CD14-positive monocyte (primary cell): ENCODE data around the gene ZAP70. TPM values are rescaled to one million over a fixed set of nuclear protein-coding genes. Genes with fewer than 3 reads are reported as not detected.

Experiments
- DNase-seq, 3 donors: peaks; one replicate each; pipeline ENCODE4 v3.0.0-alpha.2; 2011 to 2022
- H2AFZ ChIP-seq: 2 replicates; pipeline ENCODE4 v1.6.0; 2012; ENCODE audit warnings: mild to moderate bottlenecking, low read depth, low read length, inconsistent platforms; ENCODE audit not compliant: insufficient read depth, poor library complexity, severe bottlenecking
- H3K27ac ChIP-seq, 2 donors: 1 replicate in 1 of 2; 2 replicates in 1 of 2; pipeline ENCODE4 v1.5.1; 2012 to 2013; ENCODE audit warnings: low read length in 2 of 2, control low read depth in 1 of 2, inconsistent platforms in 1 of 2, low read depth in 1 of 2, mild to moderate bottlenecking in 1 of 2
- H3K27me3 ChIP-seq, 2 donors: one replicate each; pipeline versions ENCODE4 v1.6.0 to v1.6.1; 2011 to 2013; ENCODE audit warnings: low read length in 2 of 2; ENCODE audit not compliant: control insufficient read depth in 2 of 2, insufficient read depth in 2 of 2
- H3K36me3 ChIP-seq, 2 donors: replicated peaks in 1 of 2; 1 replicate in 1 of 2; 2 replicates in 1 of 2; pipeline versions ENCODE4 v1.5.1 to v1.6.1; 2012 to 2013; ENCODE audit warnings: low read length in 2 of 2, control low read depth in 1 of 2, inconsistent platforms in 1 of 2, mild to moderate bottlenecking in 1 of 2; ENCODE audit not compliant: insufficient read depth in 2 of 2, control insufficient read depth in 1 of 2
- H3K4me1 ChIP-seq, 2 donors: 1 replicate in 1 of 2; 2 replicates in 1 of 2; pipeline versions ENCODE4 v1.5.1 to v1.6.1; 2012 to 2013; ENCODE audit warnings: low read length in 2 of 2, control low read depth in 1 of 2, inconsistent platforms in 1 of 2, mild to moderate bottlenecking in 1 of 2, moderate library complexity in 1 of 2; ENCODE audit not compliant: insufficient read depth in 2 of 2, control insufficient read depth in 1 of 2
- H3K4me2 ChIP-seq: replicated peaks from 2 replicates; pipeline ENCODE3; 2012; ENCODE audit warnings: low read length, moderate library complexity, mild to moderate bottlenecking; ENCODE audit not compliant: poor library complexity, severe bottlenecking; ENCODE audit errors: extremely low read depth
- H3K4me3 ChIP-seq, 3 experiments: fragments of 200-600 bp in 1 of 3; sonication (generic) in 1 of 3; replicated peaks in 1 of 3; 1 replicate in 2 of 3; 2 replicates in 1 of 3; pipeline ENCODE4 v1.5.1; 2011 to 2013; ENCODE audit warnings: low read length in 3 of 3, mild to moderate bottlenecking in 3 of 3, control low read depth in 2 of 3, low read depth in 2 of 3, inconsistent platforms in 1 of 3, moderate library complexity in 1 of 3
- H3K79me2 ChIP-seq: 2 replicates; pipeline ENCODE4 v1.6.0; 2012; ENCODE audit warnings: mild to moderate bottlenecking, control low read depth, inconsistent platforms, low read length, moderate library complexity; ENCODE audit not compliant: insufficient read depth
- H3K9ac ChIP-seq: 2 replicates; pipeline ENCODE4 v1.6.0; 2017; ENCODE audit warnings: low read length, mild to moderate bottlenecking; ENCODE audit not compliant: insufficient read depth, poor library complexity, severe bottlenecking
- H3K9me3 ChIP-seq, 2 donors: replicated peaks in 1 of 2; 1 replicate in 1 of 2; 2 replicates in 1 of 2; pipeline versions ENCODE4 v1.5.1 to v1.6.1; 2012 to 2013; ENCODE audit warnings: low read length in 2 of 2, control low read depth in 1 of 2; ENCODE audit not compliant: control insufficient read depth in 1 of 2, insufficient read depth in 1 of 2
- H4K20me1 ChIP-seq: 2 replicates; pipeline ENCODE4 v1.6.0; 2012; ENCODE audit warnings: mild to moderate bottlenecking, low read length, control low read depth, moderate library complexity; ENCODE audit not compliant: insufficient read depth
- H3K27ac Mint-ChIP-seq, 7 donors: one replicate each; pipeline ENCODE4 v1.8.0; 2020; ENCODE audit warnings: mild to moderate bottlenecking in 7 of 7, mixed read lengths in 7 of 7, moderate library complexity in 6 of 7, inconsistent platforms in 2 of 7
- H3K27me3 Mint-ChIP-seq, 3 donors: one replicate each; pipeline ENCODE4 v1.8.0; 2021 to 2022; ENCODE audit warnings: low read depth in 3 of 3, mild to moderate bottlenecking in 3 of 3, mixed read lengths in 3 of 3, moderate library complexity in 3 of 3, inconsistent platforms in 1 of 3
- H3K36me3 Mint-ChIP-seq, 2 donors: one replicate each; pipeline ENCODE4 v1.8.0; 2020; ENCODE audit warnings: mixed read lengths in 2 of 2, inconsistent platforms in 1 of 2, mild to moderate bottlenecking in 1 of 2
- H3K4me1 Mint-ChIP-seq: one replicate; pipeline ENCODE4 v1.8.0; 2020; ENCODE audit warnings: mild to moderate bottlenecking, mixed read lengths
- H3K4me3 Mint-ChIP-seq, 2 donors: one replicate each; pipeline ENCODE4 v1.8.0; 2020; ENCODE audit warnings: mild to moderate bottlenecking in 2 of 2, mixed read lengths in 2 of 2, moderate library complexity in 1 of 2
- H3K9me3 Mint-ChIP-seq, 7 donors: one replicate each; pipeline ENCODE4 v1.8.0; 2020 to 2022; ENCODE audit warnings: mixed read lengths in 7 of 7, mild to moderate bottlenecking in 6 of 7, moderate library complexity in 6 of 7, inconsistent platforms in 2 of 7
- WGBS: methylation state at CpG from one replicate; pipeline ENCODE4 v1.1.5; 2013; ENCODE audit warnings: missing lambda C conversion rate; ENCODE audit not compliant: insufficient coverage; 5-methylcytosine and 5-hydroxymethylcytosine counted together
- intact Hi-C, 2 donors: fragments of 100-400 bp; cut with micrococcal nuclease; formaldehyde crosslinking; loops; one replicate each; pipeline versions ENCODE4 v1.15.0 to v1.15.1; 2023
- polyA plus RNA-seq, 3 donors: library from polyadenylated mRNA; depleted of rRNA in 1 of 3; unstranded in 2 of 3; stranded (reverse) in 1 of 3; fragments of 300-500 nt in 2 of 3; fragments of >200 nt in 1 of 3; fragmentation: Illumina TruSeq in 2 of 3; gene quantifications; 1 replicate in 2 of 3; 2 replicates in 1 of 3; pipeline ENCODE4 v1.2.3, GENCODE V29; 2012 to 2021
- TF ChIP-seq, protein P1 (sequence below): fragments of 200-600 bp; IDR thresholded peaks from one replicate; pipeline ENCODE4 v1.8.0; 2022; ENCODE audit warnings: antibody characterized with exemption, mild to moderate bottlenecking

Gene ZAP70
- polyA plus RNA-seq, 3 donors = 0.30 to 0.69 (median 0.38) TPM

DNA sequence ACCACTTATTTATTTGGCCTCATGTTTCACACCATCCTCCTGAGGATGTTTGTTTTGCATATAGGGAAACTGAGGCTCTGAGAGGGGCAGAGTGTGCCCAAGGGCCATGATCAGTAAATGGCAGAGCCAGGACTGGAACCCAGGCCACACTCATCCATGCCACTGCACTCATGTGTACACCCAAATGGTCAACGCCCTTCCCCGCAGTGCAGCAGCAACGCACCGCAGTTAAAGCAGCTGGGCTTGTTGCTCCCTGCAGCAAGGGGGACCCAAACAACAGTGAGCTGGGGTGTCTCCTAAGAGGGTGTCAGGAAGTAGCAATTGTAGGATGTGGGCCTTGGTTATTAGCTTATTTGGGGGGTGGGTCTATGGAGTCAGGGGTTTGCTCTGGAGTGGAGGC, 36.6 kb downstream of the ZAP70 start:
- H3K36me3 Mint-ChIP-seq = peaks cover 50 to 76% of the 10 kb centered on the region in 2 donors
- H3K27me3 ChIP-seq = no peaks in the 10 kb centered on the region
- H3K27me3 Mint-ChIP-seq = peaks cover 0 to 3% (median 2%) of the 10 kb centered on the region in 3 donors
- no peaks in the 10 kb centered on the region for H3K79me2 ChIP-seq
- peaks cover 6 to 14% (median 10%) of the 10 kb centered on the region in 7 donors for H3K9me3 Mint-ChIP-seq
- WGBS = 95% methylated on average over 4 of the region's 4 CpGs
- H3K4me3 Mint-ChIP-seq = no peak overlapping the region
- H2AFZ ChIP-seq = no peak overlapping the region
- no peak overlapping the region for H3K27ac Mint-ChIP-seq
- H3K9ac ChIP-seq = no peak overlapping the region
- H3K4me1 ChIP-seq = peaks cover 4 to 8% of the 10 kb centered on the region in 2 donors
- H3K4me1 Mint-ChIP-seq = peaks cover 11% of the 10 kb centered on the region
- TF ChIP-seq, protein P1, sequence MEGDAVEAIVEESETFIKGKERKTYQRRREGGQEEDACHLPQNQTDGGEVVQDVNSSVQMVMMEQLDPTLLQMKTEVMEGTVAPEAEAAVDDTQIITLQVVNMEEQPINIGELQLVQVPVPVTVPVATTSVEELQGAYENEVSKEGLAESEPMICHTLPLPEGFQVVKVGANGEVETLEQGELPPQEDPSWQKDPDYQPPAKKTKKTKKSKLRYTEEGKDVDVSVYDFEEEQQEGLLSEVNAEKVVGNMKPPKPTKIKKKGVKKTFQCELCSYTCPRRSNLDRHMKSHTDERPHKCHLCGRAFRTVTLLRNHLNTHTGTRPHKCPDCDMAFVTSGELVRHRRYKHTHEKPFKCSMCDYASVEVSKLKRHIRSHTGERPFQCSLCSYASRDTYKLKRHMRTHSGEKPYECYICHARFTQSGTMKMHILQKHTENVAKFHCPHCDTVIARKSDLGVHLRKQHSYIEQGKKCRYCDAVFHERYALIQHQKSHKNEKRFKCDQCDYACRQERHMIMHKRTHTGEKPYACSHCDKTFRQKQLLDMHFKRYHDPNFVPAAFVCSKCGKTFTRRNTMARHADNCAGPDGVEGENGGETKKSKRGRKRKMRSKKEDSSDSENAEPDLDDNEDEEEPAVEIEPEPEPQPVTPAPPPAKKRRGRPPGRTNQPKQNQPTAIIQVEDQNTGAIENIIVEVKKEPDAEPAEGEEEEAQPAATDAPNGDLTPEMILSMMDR = no peak
- peaks cover 8 to 13% of the 10 kb centered on the region in 2 donors for H3K9me3 ChIP-seq
- no peak overlapping the region for H3K27ac ChIP-seq
- H4K20me1 ChIP-seq = no peaks in the 10 kb centered on the region
- H3K36me3 ChIP-seq = peaks cover 13 to 56% of the 10 kb centered on the region in 2 donors
- no peak overlapping the region for H3K4me2 ChIP-seq
- intact Hi-C loops = no loop called here
- no peak for DNase-seq
- H3K4me3 ChIP-seq = no peak overlapping the region

DNA sequence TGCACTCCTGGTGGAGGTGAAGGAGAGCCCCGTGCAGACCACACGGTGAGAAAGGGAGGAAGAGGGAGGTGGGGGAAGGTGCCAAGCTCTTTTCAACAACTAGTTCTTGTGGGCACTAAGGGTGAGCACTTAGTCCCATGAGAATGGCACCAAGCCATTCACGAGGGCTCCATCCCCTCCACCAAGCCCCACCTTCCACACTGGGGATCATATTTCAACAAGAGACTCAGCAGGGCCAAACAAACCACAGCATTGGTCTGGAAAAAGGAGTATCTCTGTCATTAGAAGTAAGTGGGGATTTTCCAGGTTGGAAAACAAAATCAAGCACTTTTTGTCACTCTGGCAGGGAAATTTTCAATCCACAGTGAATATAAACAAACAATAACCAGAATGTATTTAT, 38.4 kb downstream of the ZAP70 start:
- Histone ChIP-seq H3K9ac (no peak overlapping the region), H3K4me1 (peaks cover 4 to 8% of the 10 kb centered on the region in 2 donors), H4K20me1 (no peaks in the 10 kb centered on the region), H3K4me3 (no peak overlapping the region), H3K79me2 (no peaks in the 10 kb centered on the region), H3K27me3 (no peaks in the 10 kb centered on the region), H3K36me3 (peaks cover 30 to 73% of the 10 kb centered on the region in 2 donors), H3K4me2 (no peak overlapping the region), H3K9me3 (peaks cover 8 to 13% of the 10 kb centered on the region in 2 donors), H3K27ac (no peak overlapping the region), H2AFZ (no peak overlapping the region)
- H3K9me3 Mint-ChIP-seq = peaks cover 6 to 14% (median 10%) of the 10 kb centered on the region in 7 donors
- no CpG with 5 or more reads among the region's 3 CpGs for WGBS
- DNase-seq = no peak
- H3K4me3 Mint-ChIP-seq = no peak overlapping the region
- peaks cover 8% of the 10 kb centered on the region for H3K4me1 Mint-ChIP-seq
- H3K36me3 Mint-ChIP-seq = peaks cover 57 to 86% of the 10 kb centered on the region in 2 donors
- H3K27ac Mint-ChIP-seq = peak overlapping the region in 2 of 7 donors; percentile 23 to 76
- peaks cover 0 to 3% (median 1%) of the 10 kb centered on the region in 3 donors for H3K27me3 Mint-ChIP-seq
- intact Hi-C loops = no loop called here
- TF ChIP-seq, protein P1 = no peak
